ENCODE data around the gene ZMYM1.
"Not testable (repeated sequence)": the region's sequence is repeated elsewhere in the genome, so short reads cannot be mapped to it uniquely, and the experiment has no call there.

The ZMYM1 gene

GRCh38 chr1:35079003-35079930 is at the start of gene ZMYM1:
ZMYM1 (plus strand) TSS chr1:35079385; CDS start chr1:35093988, 14,603 bp downstream.
- DNase-seq: peak; percentile 52

- peak; percentile 28 for DNase-seq
These were observed 49.4 kb upstream of the ZMYM1 start for GRCh38 chr1:35029761-35030160.

GRCh38 chr1:35030338-35030737 is 48.8 kb upstream of the ZMYM1 start:
- no peak for DNase-seq

- peak; percentile 16 for DNase-seq
These were observed 48.3 kb upstream of the ZMYM1 start for GRCh38 chr1:35030756-35031446.

GRCh38 chr1:35032384-35032739 is 46.8 kb upstream of the ZMYM1 start:
- DNase-seq: no peak

- DNase-seq: no peak
These were observed 45.8 kb upstream of the ZMYM1 start for GRCh38 chr1:35033346-35033745.

- DNase-seq: no peak
These were observed 42.6 kb upstream of the ZMYM1 start for GRCh38 chr1:35036621-35037020.

- no peak for DNase-seq
These were observed 42.0 kb upstream of the ZMYM1 start for GRCh38 chr1:35037206-35037605.

GRCh38 chr1:35038723-35039122 is 40.5 kb upstream of the ZMYM1 start:
- no peak for DNase-seq

GRCh38 chr1:35043498-35043897 is 35.7 kb upstream of the ZMYM1 start:
- DNase-seq: no peak

GRCh38 chr1:35044431-35044830 is 34.8 kb upstream of the ZMYM1 start:
- no peak for DNase-seq

- DNase-seq: no peak
These were observed 32.5 kb upstream of the ZMYM1 start for GRCh38 chr1:35046730-35047129.

- peak; percentile 30 for DNase-seq
These were observed 31.9 kb upstream of the ZMYM1 start for GRCh38 chr1:35047188-35047858.

- DNase-seq: no peak
These were observed 30.1 kb upstream of the ZMYM1 start for GRCh38 chr1:35049116-35049515.

- no peak for DNase-seq
These were observed 25.8 kb upstream of the ZMYM1 start for GRCh38 chr1:35053433-35053832.

GRCh38 chr1:35054282-35054681 is 24.9 kb upstream of the ZMYM1 start:
- not testable (repeated sequence) for DNase-seq

- not testable (repeated sequence) for DNase-seq
These were observed 20.9 kb upstream of the ZMYM1 start for GRCh38 chr1:35058321-35058720.

- no peak for DNase-seq
These were observed 20.2 kb upstream of the ZMYM1 start for GRCh38 chr1:35058988-35059387.

GRCh38 chr1:35062518-35063196 is 16.5 kb upstream of the ZMYM1 start:
- DNase-seq: peak; percentile 89

- no peak for DNase-seq
These were observed 14.9 kb upstream of the ZMYM1 start for GRCh38 chr1:35064265-35064664.

- DNase-seq: no peak
These were observed 9.4 kb upstream of the ZMYM1 start for GRCh38 chr1:35069746-35070145.

- no peak for DNase-seq
These were observed 5.8 kb upstream of the ZMYM1 start for GRCh38 chr1:35073265-35073811.

GRCh38 chr1:35076426-35076825 is 2.8 kb upstream of the ZMYM1 start:
- DNase-seq: not testable (repeated sequence)
